Activated CD4-positive, alpha-beta T cell treated with anti-CD3 and anti-CD28 coated beads, Interleukin-2, amount 10 ng/mL, durations not matched to agents 24 days and 14 days (primary cell): Measurements from ENCODE around the gene TNFSF12. TPM values are rescaled to one million over a fixed set of nuclear protein-coding genes. Genes with fewer than 3 reads are reported as not detected.

ENCODE experiments used
- DNase-seq: peaks from one replicate; pipeline ENCODE4 v3.0.0; 2022
- H3K27ac Mint-ChIP-seq: one replicate; pipeline ENCODE4 v1.8.0; 2022; ENCODE audit warnings: mild to moderate bottlenecking, mixed read lengths
- H3K27me3 Mint-ChIP-seq: one replicate; pipeline ENCODE4 v1.8.0; 2022; ENCODE audit warnings: mixed read lengths
- H3K36me3 Mint-ChIP-seq: one replicate; pipeline ENCODE4 v1.8.0; 2022; ENCODE audit warnings: low read depth, mild to moderate bottlenecking, mixed read lengths
- H3K4me1 Mint-ChIP-seq: one replicate; pipeline ENCODE4 v1.8.0; 2021; ENCODE audit warnings: mixed read lengths
- H3K4me3 Mint-ChIP-seq: one replicate; pipeline ENCODE4 v1.8.0; 2022; ENCODE audit warnings: mild to moderate bottlenecking, moderate library complexity, mixed read lengths
- H3K9me3 Mint-ChIP-seq: one replicate; pipeline ENCODE4 v1.8.0; 2021; ENCODE audit warnings: mixed read lengths
- intact Hi-C: fragments of 100-400 bp; cut with micrococcal nuclease; formaldehyde crosslinking; loops from one replicate; pipeline ENCODE4 v1.15.1; 2023
- total RNA-seq: library from RNA; stranded (reverse); gene quantifications from 2 replicates; pipeline ENCODE4 v1.2.3, GENCODE V29; 2022

TNFSF12 gene
- total RNA-seq, 1 donor from 2014 or later = 21.5 TPM

GRCh38 chr17:7563115-7563869, 14.4 kb downstream of the TNFSF12 start:
- peak; percentile 61 for DNase-seq
- peaks cover 35% of the 10 kb centered on the region for H3K4me1 Mint-ChIP-seq
- H3K36me3 Mint-ChIP-seq = peaks cover 48% of the 10 kb centered on the region
- H3K4me3 Mint-ChIP-seq = peak overlapping the region; percentile 97
- H3K9me3 Mint-ChIP-seq = no peaks in the 10 kb centered on the region
- peaks cover 2% of the 10 kb centered on the region for H3K27me3 Mint-ChIP-seq
- intact Hi-C loops = loop anchor here (5.0 kb wide), 1 partner anchor 311 kb away; the partner anchor contains the start of genes CTDNEP1 and ELP5
- peak overlapping the region; percentile 92 for H3K27ac Mint-ChIP-seq

GRCh38 chr17:7569571-7569970, 20.7 kb downstream of the TNFSF12 start:
- Mint-ChIP-seq H3K9me3 (no peaks in the 10 kb centered on the region), H3K27ac (no peak overlapping the region), H3K27me3 (peaks cover 2% of the 10 kb centered on the region), H3K36me3 (peaks cover 71% of the 10 kb centered on the region), H3K4me3 (no peak overlapping the region), H3K4me1 (peaks cover 30% of the 10 kb centered on the region)
- intact Hi-C loops = no loop called here
- DNase-seq = no peak

- H3K9me3 Mint-ChIP-seq = no peaks in the 10 kb centered on the region
- H3K27ac Mint-ChIP-seq = no peak overlapping the region
- H3K4me3 Mint-ChIP-seq = no peak overlapping the region
- no peak for DNase-seq
- H3K27me3 Mint-ChIP-seq = peaks cover 2% of the 10 kb centered on the region
- peaks cover 72% of the 10 kb centered on the region for H3K36me3 Mint-ChIP-seq
- intact Hi-C loops = loop anchor here (10.0 kb wide), 1 partner anchor 264 kb away; the partner anchor contains the start of gene KDM6B
- peaks cover 38% of the 10 kb centered on the region for H3K4me1 Mint-ChIP-seq
These were observed 21.5 kb downstream of the TNFSF12 start for GRCh38 chr17:7570351-7570750.

- Mint-ChIP-seq H3K4me1 (peaks cover 54% of the 10 kb centered on the region), H3K9me3 (no peaks in the 10 kb centered on the region), H3K27ac (peak overlapping the region; percentile 100), H3K36me3 (peaks cover 78% of the 10 kb centered on the region), H3K4me3 (peak overlapping the region; percentile 95), H3K27me3 (peaks cover 2% of the 10 kb centered on the region)
- no peak for DNase-seq
- intact Hi-C loops = loop anchor here (1.0 to 10.0 kb wide), 4 partner anchors 11 to 263 kb away; partner anchors contain the start of genes KDM6B, MPDU1, SENP3 and TP53
These were observed 23.4 kb downstream of the TNFSF12 start for GRCh38 chr17:7572338-7572587.

- intact Hi-C loops = loop anchor here (1.0 to 10.0 kb wide), 4 partner anchors 11 to 262 kb away; partner anchors contain the start of genes KDM6B, MPDU1, SENP3 and TP53
- H3K27me3 Mint-ChIP-seq = peaks cover 2% of the 10 kb centered on the region
- H3K9me3 Mint-ChIP-seq = no peaks in the 10 kb centered on the region
- DNase-seq = peak; percentile 100
- H3K27ac Mint-ChIP-seq = peak overlapping the region; percentile 100
- peaks cover 78% of the 10 kb centered on the region for H3K36me3 Mint-ChIP-seq
- H3K4me1 Mint-ChIP-seq = peaks cover 55% of the 10 kb centered on the region
- H3K4me3 Mint-ChIP-seq = peak overlapping the region; percentile 95
These were observed 23.9 kb downstream of the TNFSF12 start for GRCh38 chr17:7572588-7573323.

GRCh38 chr17:7573324-7574080, 24.6 kb downstream of the TNFSF12 start:
- peaks cover 85% of the 10 kb centered on the region for H3K36me3 Mint-ChIP-seq
- intact Hi-C loops = loop anchor here (10.0 kb wide), 1 partner anchor 261 kb away; the partner anchor contains the start of gene KDM6B
- H3K9me3 Mint-ChIP-seq = no peaks in the 10 kb centered on the region
- H3K27ac Mint-ChIP-seq = peak overlapping the region; percentile 100
- peak overlapping the region; percentile 95 for H3K4me3 Mint-ChIP-seq
- H3K4me1 Mint-ChIP-seq = peaks cover 62% of the 10 kb centered on the region
- DNase-seq = peak; percentile 96
- peaks cover 2% of the 10 kb centered on the region for H3K27me3 Mint-ChIP-seq

- Mint-ChIP-seq H3K4me1 (peaks cover 65% of the 10 kb centered on the region), H3K27ac (peak overlapping the region; percentile 100), H3K4me3 (peak overlapping the region; percentile 95), H3K9me3 (no peaks in the 10 kb centered on the region), H3K36me3 (peaks cover 88% of the 10 kb centered on the region), H3K27me3 (peaks cover 2% of the 10 kb centered on the region)
- intact Hi-C loops = loop anchor here (10.0 kb wide), 1 partner anchor 260 kb away; the partner anchor contains the start of gene KDM6B
- DNase-seq = no peak
These were observed 25.5 kb downstream of the TNFSF12 start for GRCh38 chr17:7574176-7574953.

- intact Hi-C loops = loop anchor here (10.0 kb wide), 1 partner anchor 259 kb away; the partner anchor contains the start of gene KDM6B
- DNase-seq = peak; percentile 60
- Mint-ChIP-seq H3K27me3 (peaks cover 2% of the 10 kb centered on the region), H3K27ac (peak overlapping the region; percentile 34), H3K36me3 (peaks cover 91% of the 10 kb centered on the region), H3K4me1 (peaks cover 72% of the 10 kb centered on the region), H3K9me3 (no peaks in the 10 kb centered on the region), H3K4me3 (peak overlapping the region; percentile 95)
These were observed 26.6 kb downstream of the TNFSF12 start for GRCh38 chr17:7575481-7575883.

- intact Hi-C loops = loop anchor here (10.0 kb wide), 1 partner anchor 259 kb away; the partner anchor contains the start of gene KDM6B
- Mint-ChIP-seq H3K36me3 (peaks cover 91% of the 10 kb centered on the region), H3K27ac (peak overlapping the region; percentile 34), H3K4me1 (peaks cover 73% of the 10 kb centered on the region), H3K27me3 (peaks cover 2% of the 10 kb centered on the region), H3K9me3 (no peaks in the 10 kb centered on the region), H3K4me3 (peak overlapping the region; percentile 95)
- DNase-seq = no peak
These were observed 27.1 kb downstream of the TNFSF12 start for GRCh38 chr17:7575959-7576358.

GRCh38 chr17:7576432-7576937, 27.6 kb downstream of the TNFSF12 start:
- peak; percentile 61 for DNase-seq
- H3K4me1 Mint-ChIP-seq = peaks cover 73% of the 10 kb centered on the region
- no peaks in the 10 kb centered on the region for H3K9me3 Mint-ChIP-seq
- H3K27ac Mint-ChIP-seq = peak overlapping the region; percentile 49
- peaks cover 2% of the 10 kb centered on the region for H3K27me3 Mint-ChIP-seq
- peaks cover 91% of the 10 kb centered on the region for H3K36me3 Mint-ChIP-seq
- intact Hi-C loops = loop anchor here (10.0 kb wide), 1 partner anchor 258 kb away; the partner anchor contains the start of gene KDM6B
- peak overlapping the region; percentile 95 for H3K4me3 Mint-ChIP-seq

GRCh38 chr17:7577327-7578199, 28.7 kb downstream of the TNFSF12 start:
- H3K9me3 Mint-ChIP-seq = no peaks in the 10 kb centered on the region
- DNase-seq = peak; percentile 61
- peak overlapping the region; percentile 69 for H3K4me3 Mint-ChIP-seq
- H3K4me1 Mint-ChIP-seq = peaks cover 74% of the 10 kb centered on the region
- intact Hi-C loops = loop anchor here (2.0 to 10.0 kb wide), 2 partner anchors 257 to 269 kb away; partner anchors contain the start of gene KDM6B
- H3K27me3 Mint-ChIP-seq = peaks cover 2% of the 10 kb centered on the region
- H3K27ac Mint-ChIP-seq = peak overlapping the region; percentile 79
- H3K36me3 Mint-ChIP-seq = peaks cover 87% of the 10 kb centered on the region
